ENCODE measurements around the gene SMG6. TPM values are rescaled to one million over a fixed set of nuclear protein-coding genes. Genes with fewer than 3 reads are reported as not detected.
"Not testable (repeated sequence)": the region's sequence is repeated elsewhere in the genome, so short reads cannot be mapped to it uniquely, and the experiment has no call there.

SMG6 gene
- total RNA-seq, 1 experiment from 2014 or later = 15.3 TPM

DNA sequence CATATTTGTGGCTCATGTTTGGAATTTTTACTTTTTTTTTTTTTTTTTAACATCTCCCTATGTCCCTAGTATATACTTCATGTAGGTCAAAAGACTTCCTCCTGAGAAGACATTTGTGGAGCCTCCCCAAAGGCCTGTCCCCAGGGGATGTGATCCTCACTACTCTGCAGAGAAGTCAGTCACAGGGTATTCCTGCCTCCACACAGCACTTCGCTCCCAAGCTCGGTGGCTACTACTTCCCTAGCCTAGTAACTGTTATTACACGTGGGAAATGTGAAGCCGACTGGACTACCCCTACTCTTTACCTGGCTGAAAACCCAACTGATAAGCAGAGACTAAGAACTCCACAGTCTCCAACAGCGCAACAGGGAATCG is 131.9 kb downstream of the SMG6 start:
- Histone ChIP-seq H3K9me3 (no peaks in the 10 kb centered on the region), H3K27me3 (no peaks in the 10 kb centered on the region), H3K36me3 (peaks cover 2% of the 10 kb centered on the region), H3K4me3 (no peak overlapping the region)
- no peak for DNase-seq

DNA sequence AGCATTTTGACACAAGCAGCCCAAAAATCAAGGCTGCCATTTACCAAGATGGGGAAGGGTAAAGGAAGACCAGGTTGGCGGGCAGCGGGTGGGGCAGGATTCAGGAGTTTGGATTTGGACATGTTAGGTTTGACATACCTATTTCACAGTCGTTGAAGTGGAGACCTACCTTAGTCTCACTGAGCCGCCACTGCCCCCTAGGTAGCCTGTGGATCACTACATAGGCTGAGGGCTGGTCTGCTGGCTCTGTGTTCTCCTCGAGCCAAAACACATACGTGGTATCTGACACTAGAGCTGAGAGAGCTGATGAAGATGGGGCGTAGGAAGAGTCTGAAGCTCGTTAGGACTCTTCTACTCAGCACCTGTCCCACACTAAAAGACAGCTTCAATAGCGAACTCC is 133.6 kb downstream of the SMG6 start:
- H3K36me3 ChIP-seq = peaks cover 2% of the 10 kb centered on the region
- DNase-seq = no peak
- no peaks in the 10 kb centered on the region for H3K9me3 ChIP-seq
- H3K4me3 ChIP-seq = no peak overlapping the region
- H3K27me3 ChIP-seq = no peaks in the 10 kb centered on the region

DNA sequence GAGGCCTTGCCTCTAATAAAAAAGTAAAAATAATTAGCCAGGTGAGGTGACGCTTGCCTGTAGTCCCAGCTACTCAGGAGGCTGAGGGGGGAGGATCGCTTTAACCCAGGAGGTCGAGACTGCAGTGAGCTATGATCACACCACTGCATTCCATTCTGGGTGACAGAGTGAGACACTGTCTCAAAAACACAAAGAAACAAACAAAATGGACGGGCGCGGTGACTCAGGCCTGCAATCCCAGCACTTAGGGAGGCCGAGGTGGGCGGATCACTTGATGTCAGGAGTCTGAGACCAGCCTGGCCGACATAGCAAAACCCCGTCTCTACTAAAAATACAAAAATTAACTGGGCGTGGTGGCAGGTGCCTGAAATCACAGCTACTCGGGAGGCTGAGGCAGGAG is 137.9 kb downstream of the SMG6 start:
- not testable (repeated sequence) for H3K9me3 ChIP-seq, H3K27me3 ChIP-seq, H3K4me3 ChIP-seq, H3K36me3 ChIP-seq, DNase-seq

DNA sequence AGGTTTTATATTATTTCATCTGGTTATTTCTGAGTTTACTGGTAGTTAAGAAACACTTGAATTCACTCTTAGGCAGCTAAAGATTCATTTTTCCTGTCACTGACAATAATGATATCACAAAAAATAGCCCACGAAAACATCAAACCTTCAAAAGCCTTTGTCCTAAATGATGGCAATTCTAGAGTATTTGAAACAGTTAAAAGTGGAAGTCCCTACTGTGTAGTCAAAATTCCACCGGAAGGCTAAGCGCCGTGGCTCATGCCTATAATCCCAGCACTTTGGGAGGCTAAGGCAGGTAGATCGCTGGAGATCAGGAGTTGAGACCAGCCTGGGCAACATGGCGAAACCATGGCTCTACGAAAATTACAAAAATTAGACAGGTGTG is 145.2 kb downstream of the SMG6 start:
- Histone ChIP-seq H3K4me3 (no peak overlapping the region), H3K36me3 (no peaks in the 10 kb centered on the region), H3K9me3 (no peaks in the 10 kb centered on the region), H3K27me3 (no peaks in the 10 kb centered on the region)
- no peak for DNase-seq

GRCh38 chr17:2157675-2158395 is 145.8 kb downstream of the SMG6 start:
- no peak overlapping the region for H3K4me3 ChIP-seq
- no peaks in the 10 kb centered on the region for H3K9me3 ChIP-seq
- H3K36me3 ChIP-seq = no peaks in the 10 kb centered on the region
- H3K27me3 ChIP-seq = no peaks in the 10 kb centered on the region
- no peak for DNase-seq

DNA sequence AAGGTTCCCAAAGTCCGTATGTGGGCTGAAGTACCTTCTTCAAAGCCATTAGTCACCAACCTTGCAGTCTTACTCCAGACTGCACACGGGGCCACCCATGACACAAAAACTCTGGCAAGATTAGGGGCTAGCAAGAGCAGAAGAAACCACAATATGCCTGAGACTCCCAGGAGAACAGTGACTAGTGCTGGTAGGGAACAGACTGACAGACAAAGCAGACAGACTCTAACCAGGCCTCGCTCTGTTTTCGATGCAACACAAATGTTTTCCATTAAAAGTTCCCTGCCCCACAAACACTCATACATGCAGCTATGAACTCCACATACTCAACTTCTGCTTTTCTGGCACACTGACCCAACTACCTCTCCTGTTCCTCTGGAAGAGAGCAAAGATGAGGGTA is 146.5 kb downstream of the SMG6 start:
- Histone ChIP-seq H3K36me3 (no peaks in the 10 kb centered on the region), H3K9me3 (no peaks in the 10 kb centered on the region), H3K27me3 (no peaks in the 10 kb centered on the region), H3K4me3 (no peak overlapping the region)
- no peak for DNase-seq

DNA sequence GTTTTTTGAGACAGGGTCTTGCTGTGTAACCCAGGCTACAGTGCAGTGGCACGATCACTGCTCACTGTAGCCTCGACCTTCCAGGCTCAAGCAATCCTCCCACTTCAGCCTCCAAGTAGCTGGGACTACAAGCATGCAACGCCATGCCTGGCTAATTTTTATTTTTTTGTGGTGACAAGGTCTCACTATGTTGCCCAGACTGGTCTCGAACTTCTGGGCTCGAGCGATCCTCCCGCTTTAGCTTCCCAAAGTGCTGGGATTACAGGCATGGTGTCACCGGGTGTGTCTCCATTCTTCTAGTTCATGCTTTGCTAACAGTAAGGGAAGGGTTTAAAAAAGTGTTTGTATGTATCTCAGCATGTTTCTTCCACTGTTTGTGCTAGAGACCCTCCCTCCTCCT is 146.9 kb downstream of the SMG6 start:
- DNase-seq = no peak
- Histone ChIP-seq H3K27me3 (no peaks in the 10 kb centered on the region), H3K4me3 (no peak overlapping the region), H3K36me3 (no peaks in the 10 kb centered on the region), H3K9me3 (no peaks in the 10 kb centered on the region)

GRCh38 chr17:2155573-2155972 is 148.0 kb downstream of the SMG6 start:
- Histone ChIP-seq H3K27me3 (no peaks in the 10 kb centered on the region), H3K9me3 (no peaks in the 10 kb centered on the region), H3K4me3 (no peak overlapping the region), H3K36me3 (no peaks in the 10 kb centered on the region)
- DNase-seq = no peak

DNA sequence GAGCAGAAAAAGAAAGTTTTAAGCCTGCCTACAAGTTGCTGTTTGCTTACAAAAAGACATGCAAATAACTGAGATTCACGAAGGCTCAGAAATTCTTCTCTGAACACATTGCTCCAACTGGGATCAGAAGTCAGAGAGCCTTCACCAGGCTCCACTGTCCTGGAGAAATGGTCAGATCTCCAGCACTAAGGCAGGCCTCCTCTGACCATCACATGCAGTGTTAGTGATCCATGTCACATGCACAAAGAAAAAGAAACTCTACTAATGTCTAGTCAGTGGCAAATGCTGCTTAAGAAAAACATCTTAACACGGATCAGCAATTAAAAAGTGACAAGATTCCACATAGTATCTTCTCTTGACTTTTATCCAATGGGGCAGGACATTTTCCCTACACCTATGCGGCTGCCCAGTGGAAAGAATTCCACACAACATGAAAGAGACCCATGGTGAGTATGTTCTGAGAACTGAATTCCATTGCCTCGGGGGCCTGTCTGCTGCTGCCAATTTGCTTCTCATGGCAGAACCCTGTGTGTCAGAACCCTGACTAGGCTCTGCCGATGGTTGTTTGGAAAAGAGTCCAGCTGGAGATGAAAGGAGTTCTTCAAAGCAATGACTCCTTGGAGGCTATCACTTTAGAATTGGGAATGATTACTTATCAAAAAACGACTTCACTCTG is 152.1 kb downstream of the SMG6 start:
- DNase-seq = no peak

GRCh38 chr17:2150806-2151205 is 152.8 kb downstream of the SMG6 start:
- Histone ChIP-seq H3K36me3 (no peaks in the 10 kb centered on the region), H3K4me3 (no peak overlapping the region), H3K9me3 (no peaks in the 10 kb centered on the region), H3K27me3 (no peaks in the 10 kb centered on the region)
- no peak for DNase-seq

More for the DNA sequence above, 152.1 kb downstream of the SMG6 start:
- no peaks in the 10 kb centered on the region for H3K9me3 ChIP-seq
- no peaks in the 10 kb centered on the region for H3K36me3 ChIP-seq
- no peak overlapping the region for H3K4me3 ChIP-seq
- no peaks in the 10 kb centered on the region for H3K27me3 ChIP-seq

DNA sequence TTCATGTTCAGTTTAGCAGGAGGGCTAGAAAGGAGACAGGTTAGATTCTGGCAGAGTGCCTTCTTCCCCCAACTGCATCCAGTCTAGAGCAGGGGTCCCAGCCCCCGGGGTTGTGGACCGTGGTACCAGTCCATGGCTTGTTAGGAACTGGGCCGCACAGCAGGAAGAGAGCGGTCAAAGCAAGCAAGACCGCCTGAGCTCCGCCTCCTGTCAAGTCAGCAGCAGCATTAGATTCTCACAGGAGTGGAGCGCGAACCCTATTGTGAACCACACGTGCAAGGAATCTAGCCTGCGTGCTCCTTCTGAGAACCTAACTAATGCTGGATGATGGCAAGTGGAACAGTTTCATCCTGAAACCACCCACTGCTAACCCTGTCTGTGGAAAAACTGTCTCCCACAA is 153.7 kb downstream of the SMG6 start:
- Histone ChIP-seq H3K36me3 (no peaks in the 10 kb centered on the region), H3K4me3 (no peak overlapping the region), H3K9me3 (no peaks in the 10 kb centered on the region), H3K27me3 (no peaks in the 10 kb centered on the region)
- DNase-seq = no peak

DNA sequence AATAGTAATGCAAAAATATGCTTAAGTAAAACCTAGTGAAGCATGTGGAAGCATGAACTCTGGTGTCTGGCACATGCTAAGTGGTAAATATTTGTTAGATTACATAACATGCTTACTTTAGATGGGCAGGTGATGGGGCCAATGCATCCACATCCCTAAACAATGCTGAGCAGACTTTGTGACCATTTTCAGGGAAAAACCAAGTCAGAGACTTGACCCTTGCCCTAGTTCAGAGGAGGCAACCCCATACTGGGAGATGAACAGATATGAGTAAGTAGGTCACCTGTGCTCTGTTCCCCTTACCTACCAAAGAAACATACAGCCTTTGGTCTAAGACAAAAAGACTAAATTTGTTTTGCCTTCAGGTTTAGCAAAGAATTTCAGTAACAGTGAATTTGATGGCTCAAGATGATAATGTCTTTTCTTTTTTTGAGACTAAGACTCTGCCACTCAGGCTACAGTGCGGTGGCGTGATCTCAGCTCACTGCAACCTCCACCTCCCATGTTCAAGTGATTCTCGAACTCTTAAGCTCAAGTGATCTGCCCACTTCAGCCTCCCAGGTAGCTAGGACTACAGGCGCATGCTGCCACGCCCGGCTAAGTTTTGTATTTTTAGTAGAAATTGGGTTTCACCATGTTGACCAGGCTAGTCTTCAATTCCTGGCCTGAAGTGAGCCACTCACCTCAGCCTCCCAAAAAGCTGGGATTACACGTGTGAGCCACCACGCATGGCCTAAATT is 157.3 kb downstream of the SMG6 start:
- H3K27me3 ChIP-seq = no peaks in the 10 kb centered on the region
- H3K36me3 ChIP-seq = no peaks in the 10 kb centered on the region
- H3K4me3 ChIP-seq = no peak overlapping the region
- DNase-seq = no peak
- H3K9me3 ChIP-seq = no peaks in the 10 kb centered on the region

DNA sequence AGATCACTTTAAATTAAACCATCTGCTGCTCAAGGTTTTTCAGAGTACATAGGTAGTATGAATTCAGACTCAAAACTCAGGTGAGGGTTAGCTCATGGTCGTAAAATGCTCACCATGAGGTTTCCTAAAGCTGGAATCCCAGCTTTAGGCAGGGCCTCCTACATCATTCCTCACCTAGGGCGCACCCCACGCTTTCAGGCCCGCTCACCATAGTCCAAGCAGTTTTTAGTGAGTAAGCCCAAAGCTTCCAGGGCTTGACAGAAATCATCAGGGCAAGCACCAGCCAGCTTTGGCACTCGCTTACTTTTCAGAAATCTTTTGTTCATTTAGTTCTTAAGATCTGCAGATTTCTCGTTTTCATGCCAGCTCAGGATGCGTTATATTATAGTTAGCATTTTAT is 158.9 kb downstream of the SMG6 start:
- Histone ChIP-seq H3K4me3 (no peak overlapping the region), H3K9me3 (no peaks in the 10 kb centered on the region), H3K27me3 (no peaks in the 10 kb centered on the region), H3K36me3 (no peaks in the 10 kb centered on the region)
- DNase-seq = no peak

DNA sequence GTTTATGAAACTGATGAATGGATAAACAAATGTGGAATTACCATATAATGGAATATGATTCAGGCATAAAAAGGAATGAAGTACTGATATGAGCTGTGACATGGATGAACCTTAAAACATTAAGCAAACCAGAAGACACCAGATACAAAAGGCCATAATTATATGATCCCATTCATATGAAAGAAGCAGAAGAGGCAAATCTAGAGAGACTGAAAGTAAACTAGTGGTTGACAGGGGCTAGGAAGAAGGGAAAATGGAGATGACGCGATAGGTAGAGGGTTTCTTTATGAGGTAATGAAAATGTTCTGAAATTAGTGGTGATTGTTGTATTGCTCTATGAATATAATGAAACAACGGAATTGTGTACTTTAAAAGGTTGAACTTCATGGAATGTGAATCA is 160.3 kb downstream of the SMG6 start:
- Histone ChIP-seq H3K27me3 (no peaks in the 10 kb centered on the region), H3K9me3 (no peaks in the 10 kb centered on the region), H3K4me3 (no peak overlapping the region), H3K36me3 (no peaks in the 10 kb centered on the region)
- DNase-seq = no peak

GRCh38 chr17:2142682-2143081 is 160.9 kb downstream of the SMG6 start:
- not testable (repeated sequence) for H3K9me3 ChIP-seq, H3K36me3 ChIP-seq, DNase-seq, H3K27me3 ChIP-seq, H3K4me3 ChIP-seq

- no peaks in the 10 kb centered on the region for H3K36me3 ChIP-seq
- H3K4me3 ChIP-seq = no peak overlapping the region
- no peak for DNase-seq
- no peaks in the 10 kb centered on the region for H3K27me3 ChIP-seq
- no peaks in the 10 kb centered on the region for H3K9me3 ChIP-seq
Measured at GRCh38 chr17:2140683-2141082, 162.9 kb downstream of the SMG6 start.

GRCh38 chr17:2138761-2139160 is 164.8 kb downstream of the SMG6 start:
- H3K36me3 ChIP-seq = no peaks in the 10 kb centered on the region
- no peak for DNase-seq
- H3K4me3 ChIP-seq = no peak overlapping the region
- no peaks in the 10 kb centered on the region for H3K9me3 ChIP-seq
- no peaks in the 10 kb centered on the region for H3K27me3 ChIP-seq

DNA sequence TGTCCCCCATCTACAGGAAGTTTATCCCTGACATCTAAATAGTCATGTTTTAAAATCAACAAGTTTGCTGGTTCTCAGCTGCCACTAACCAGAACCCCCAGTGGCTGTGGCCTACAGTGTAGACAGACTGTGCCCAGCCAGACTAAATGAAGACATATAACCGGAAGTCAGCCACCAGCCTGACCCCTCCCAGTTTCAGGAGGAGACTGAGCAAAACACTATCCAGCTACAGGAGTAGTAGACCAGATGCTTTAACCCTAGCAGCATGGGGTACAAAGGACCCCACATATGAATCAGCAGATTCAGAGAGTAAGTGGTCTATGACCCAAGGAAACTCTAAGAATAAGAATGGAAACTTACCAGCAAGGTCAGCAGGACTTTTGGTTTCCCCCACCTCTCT is 165.3 kb downstream of the SMG6 start:
- Histone ChIP-seq H3K36me3 (no peaks in the 10 kb centered on the region), H3K27me3 (no peaks in the 10 kb centered on the region), H3K9me3 (no peaks in the 10 kb centered on the region), H3K4me3 (no peak overlapping the region)
- DNase-seq = no peak
